Neutrophil (primary cell): ENCODE results near the gene SCFD2.

Experiments used
- H3K27ac ChIP-seq: fragments of 200-600 bp; sonication (generic); 2 replicates; pipeline ENCODE4 v1.5.1; 2016; ENCODE audit warnings: mild to moderate bottlenecking, moderate library complexity
- H3K27me3 ChIP-seq: fragments of 200-600 bp; sonication (generic); 2 replicates; pipeline ENCODE4 v1.6.0; 2016; ENCODE audit warnings: mild to moderate bottlenecking
- H3K36me3 ChIP-seq: fragments of 200-600 bp; sonication (generic); 2 replicates; pipeline ENCODE4 v1.5.1; 2017
- H3K4me1 ChIP-seq, 2 experiments: fragments of 200-600 bp in 1 of 2; sonication (generic) in 1 of 2; 1 replicate in 1 of 2; 2 replicates in 1 of 2; pipeline versions ENCODE4 v1.5.1 to v1.6.1; 2013 to 2016; ENCODE audit warnings: low read depth in 1 of 2, low read length in 1 of 2, mild to moderate bottlenecking in 1 of 2, moderate library complexity in 1 of 2; ENCODE audit not compliant: control insufficient read depth in 1 of 2, insufficient read depth in 1 of 2
- H3K4me3 ChIP-seq, 2 experiments: fragments of 200-600 bp in 1 of 2; sonication (generic) in 1 of 2; 1 replicate in 1 of 2; 2 replicates in 1 of 2; pipeline ENCODE4 v1.5.1; 2013 to 2016; ENCODE audit warnings: low read depth in 1 of 2, low read length in 1 of 2, mild to moderate bottlenecking in 1 of 2, moderate library complexity in 1 of 2
- H3K9me3 ChIP-seq: fragments of 200-600 bp; sonication (generic); 2 replicates; pipeline ENCODE4 v1.5.1; 2016
- CTCF ChIP-seq: fragments of 200-600 bp; sonication (generic); IDR thresholded peaks from 2 replicates; pipeline ENCODE4 v1.5.1; 2016; ENCODE audit warnings: antibody characterized with exemption

The SCFD2 gene

GRCh38 chr4:52892880-52893279, 473.0 kb downstream of the SCFD2 start:
- no peaks in the 10 kb centered on the region for H3K36me3 ChIP-seq
- H3K27me3 ChIP-seq = no peaks in the 10 kb centered on the region
- no peak overlapping the region for H3K4me3 ChIP-seq
- no peaks in the 10 kb centered on the region for H3K9me3 ChIP-seq
- TF ChIP-seq CTCF = no peak
- H3K27ac ChIP-seq = no peak overlapping the region
- H3K4me1 ChIP-seq = no peaks in the 10 kb centered on the region

- no peak for TF ChIP-seq CTCF
- no peak overlapping the region for H3K4me3 ChIP-seq
- H3K27me3 ChIP-seq = no peaks in the 10 kb centered on the region
- H3K4me1 ChIP-seq = no peaks in the 10 kb centered on the region
- H3K36me3 ChIP-seq = no peaks in the 10 kb centered on the region
- peaks cover 3% of the 10 kb centered on the region for H3K9me3 ChIP-seq
- no peak overlapping the region for H3K27ac ChIP-seq
Measured at GRCh38 chr4:52891743-52892142, 474.1 kb downstream of the SCFD2 start.

- no peak overlapping the region for H3K4me3 ChIP-seq
- H3K4me1 ChIP-seq = no peaks in the 10 kb centered on the region
Measured at GRCh38 chr4:52890521-52890791, 475.4 kb downstream of the SCFD2 start.

GRCh38 chr4:52889778-52890520, 475.9 kb downstream of the SCFD2 start:
- no peak for TF ChIP-seq CTCF
- Histone ChIP-seq H3K9me3 (peaks cover 3% of the 10 kb centered on the region), H3K27ac (no peak overlapping the region), H3K36me3 (no peaks in the 10 kb centered on the region), H3K4me3 (no peak overlapping the region), H3K27me3 (no peaks in the 10 kb centered on the region), H3K4me1 (no peaks in the 10 kb centered on the region)

More at GRCh38 chr4:52890521-52890791, 475.4 kb downstream of the SCFD2 start:
- no peaks in the 10 kb centered on the region for H3K27me3 ChIP-seq
- no peak for TF ChIP-seq CTCF
- peaks cover 3% of the 10 kb centered on the region for H3K9me3 ChIP-seq
- H3K27ac ChIP-seq = no peak overlapping the region
- H3K36me3 ChIP-seq = no peaks in the 10 kb centered on the region

- no peak overlapping the region for H3K4me3 ChIP-seq
- H3K9me3 ChIP-seq = peaks cover 3% of the 10 kb centered on the region
- no peak for TF ChIP-seq CTCF
- H3K27me3 ChIP-seq = no peaks in the 10 kb centered on the region
- H3K36me3 ChIP-seq = no peaks in the 10 kb centered on the region
- no peaks in the 10 kb centered on the region for H3K4me1 ChIP-seq
- H3K27ac ChIP-seq = no peak overlapping the region
Measured at GRCh38 chr4:52889354-52889753, 476.5 kb downstream of the SCFD2 start.
